ENCODE results near the gene ACAT1.
"Not testable (repeated sequence)": the region's sequence is repeated elsewhere in the genome, so short reads cannot be mapped to it uniquely, and the experiment has no call there.

ACAT1 gene

DNA sequence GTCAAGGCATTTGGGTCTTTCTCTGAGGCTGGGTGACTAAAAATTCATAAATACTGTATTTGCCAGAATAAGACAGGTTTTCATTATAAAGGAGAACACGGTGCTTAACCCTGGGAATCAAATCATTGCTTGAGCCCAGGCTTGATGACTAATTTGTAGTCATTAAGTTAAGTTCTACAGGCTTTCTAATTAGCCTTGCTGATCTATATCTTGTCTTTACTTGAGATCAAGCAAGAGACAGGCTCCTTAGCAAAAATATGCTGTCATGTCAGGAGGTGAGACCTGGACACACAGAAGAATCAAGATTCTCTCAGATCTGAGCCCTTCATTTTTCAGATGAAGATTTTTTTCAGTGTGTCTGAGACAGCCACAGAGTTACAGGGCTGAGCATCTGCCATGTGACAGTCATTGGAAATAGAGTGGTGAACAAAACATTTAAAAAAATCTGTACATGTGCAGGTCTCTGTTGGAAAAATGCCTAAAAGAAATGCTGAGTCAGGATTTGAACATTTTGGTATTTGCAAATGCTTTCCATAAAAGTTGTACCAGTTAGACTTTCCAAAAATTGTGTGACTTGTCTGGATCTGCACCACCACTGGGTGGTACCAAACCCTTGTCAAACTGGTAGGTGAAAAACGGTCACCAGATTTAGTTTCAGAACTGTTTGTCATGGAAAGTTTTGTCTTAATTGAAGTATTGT lies 14.6 kb downstream of the ACAT1 start:
- no peak for DNase-seq

DNA sequence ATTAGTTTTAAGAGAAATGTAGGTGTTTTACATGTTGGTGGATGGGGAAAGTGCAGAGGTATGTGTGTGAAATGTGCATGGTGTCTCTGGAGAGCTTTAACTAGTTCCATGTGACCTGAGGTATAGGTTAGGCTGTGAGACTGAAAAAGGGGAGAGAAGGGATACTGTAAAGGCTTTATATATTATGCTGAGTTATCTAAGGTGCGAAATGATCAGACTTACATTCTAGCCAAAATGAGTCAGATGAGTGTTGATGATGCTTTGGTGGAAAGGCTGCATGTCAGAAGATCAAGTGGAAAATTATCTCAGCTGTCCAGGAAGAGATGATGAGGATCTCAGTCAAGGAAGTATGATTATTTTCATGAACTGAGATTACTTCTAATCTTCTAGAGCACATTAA lies 15.8 kb downstream of the ACAT1 start:
- no peak for DNase-seq
- in situ Hi-C loops (cut with HindIII; ENCODE audit: low pct_ligation_motif_present, low pct_unique_long_range_greater_than_20kb, low sequenced_read_pairs) = no loop called here

More for the DNA sequence above, 14.6 kb downstream of the ACAT1 start:
- in situ Hi-C loops (cut with HindIII; ENCODE audit: low pct_ligation_motif_present, low pct_unique_long_range_greater_than_20kb, low sequenced_read_pairs) = no loop called here

DNA sequence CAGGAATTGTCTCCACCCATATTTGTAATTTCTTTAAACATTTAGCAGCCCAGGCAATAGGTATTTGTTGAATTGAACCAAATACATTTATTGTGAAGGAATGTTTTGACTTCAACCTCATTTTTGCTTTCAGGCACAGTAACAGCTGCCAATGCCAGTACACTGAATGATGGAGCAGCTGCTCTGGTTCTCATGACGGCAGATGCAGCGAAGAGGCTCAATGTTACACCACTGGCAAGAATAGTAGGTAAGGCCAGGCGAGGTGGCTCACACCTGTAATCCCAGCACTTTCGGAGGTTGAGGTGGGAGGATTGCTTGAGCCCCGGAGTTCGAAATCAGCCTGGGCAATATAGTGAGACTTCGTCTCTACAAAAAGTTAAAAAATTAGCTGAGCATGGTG lies 20.9 kb downstream of the ACAT1 start:
- in situ Hi-C loops (cut with HindIII; ENCODE audit: low pct_ligation_motif_present, low pct_unique_long_range_greater_than_20kb, low sequenced_read_pairs) = no loop called here
- DNase-seq = no peak

DNA sequence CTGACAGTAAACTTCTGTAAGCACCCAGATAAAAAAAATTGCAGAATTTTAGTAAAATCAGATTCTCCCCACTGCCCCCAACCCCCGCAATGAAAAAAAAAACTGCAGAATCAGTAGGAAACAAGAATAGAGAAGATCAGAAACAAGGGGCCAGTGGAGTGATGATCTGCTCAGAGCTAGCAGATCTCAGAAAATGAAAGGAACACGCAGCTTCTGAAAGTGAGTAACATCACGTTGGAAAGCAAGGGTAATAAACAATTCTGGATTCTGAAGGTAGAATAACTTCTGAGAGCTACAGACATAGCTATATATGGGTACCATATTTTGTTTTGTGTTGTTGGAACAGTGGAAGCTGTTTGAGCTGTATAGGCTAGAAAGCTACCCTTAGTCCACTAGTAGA lies 23.2 kb downstream of the ACAT1 start:
- in situ Hi-C loops (cut with HindIII; ENCODE audit: low pct_ligation_motif_present, low pct_unique_long_range_greater_than_20kb, low sequenced_read_pairs) = no loop called here
- no peak for DNase-seq

DNA sequence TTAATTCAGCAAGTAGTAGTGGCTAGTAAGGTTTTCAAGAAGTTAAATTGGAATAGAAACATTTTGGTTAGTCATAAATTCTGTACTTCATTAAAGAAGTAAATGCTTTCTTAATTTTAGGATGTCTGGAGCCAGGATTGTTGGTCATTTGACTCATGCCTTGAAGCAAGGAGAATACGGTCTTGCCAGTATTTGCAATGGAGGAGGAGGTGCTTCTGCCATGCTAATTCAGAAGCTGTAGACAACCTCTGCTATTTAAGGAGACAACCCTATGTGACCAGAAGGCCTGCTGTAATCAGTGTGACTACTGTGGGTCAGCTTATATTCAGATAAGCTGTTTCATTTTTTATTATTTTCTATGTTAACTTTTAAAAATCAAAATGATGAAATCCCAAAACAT lies 25.8 kb downstream of the ACAT1 start:
- no peak for DNase-seq
- in situ Hi-C loops (cut with HindIII; ENCODE audit: low pct_ligation_motif_present, low pct_unique_long_range_greater_than_20kb, low sequenced_read_pairs) = no loop called here

DNA sequence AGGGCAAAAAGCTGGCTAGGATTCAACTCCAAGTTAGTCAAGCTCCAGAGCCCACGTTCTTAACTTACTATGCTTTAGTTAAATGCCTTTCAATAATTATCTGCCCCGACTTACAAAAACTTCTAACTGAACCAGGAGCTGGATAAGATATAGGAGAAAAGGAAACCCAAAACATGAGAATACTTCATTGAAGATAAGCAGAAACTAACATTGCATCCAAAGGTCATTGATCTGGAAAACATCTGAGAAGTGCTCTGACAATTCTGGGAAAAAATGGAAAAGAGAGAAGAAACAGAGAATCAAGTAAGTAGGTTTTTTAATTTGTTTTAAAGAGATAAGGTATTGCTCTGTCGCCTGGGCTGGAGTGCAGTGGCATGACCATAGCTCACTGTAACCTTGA lies 27.2 kb downstream of the ACAT1 start:
- in situ Hi-C loops (cut with HindIII; ENCODE audit: low pct_ligation_motif_present, low pct_unique_long_range_greater_than_20kb, low sequenced_read_pairs) = no loop called here
- no peak for DNase-seq

DNA sequence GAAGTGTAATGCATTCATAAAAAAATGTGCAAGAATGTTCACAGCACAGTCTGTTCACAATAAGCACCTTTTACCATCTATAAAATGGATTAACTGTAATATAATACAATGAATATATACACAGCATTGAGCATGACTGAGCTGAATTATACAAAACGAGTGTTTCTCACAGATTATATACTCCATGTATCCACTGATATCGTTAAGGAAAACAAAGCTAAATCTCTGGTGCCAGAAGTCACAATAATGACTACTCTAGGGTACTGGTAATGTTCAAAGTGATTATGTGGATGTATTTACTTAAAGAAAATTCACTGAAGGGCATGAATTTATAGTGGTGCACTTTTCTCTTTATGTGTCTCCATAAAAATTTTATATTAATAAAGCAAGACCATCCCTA lies 33.2 kb downstream of the ACAT1 start:
- DNase-seq = no peak
- in situ Hi-C loops (cut with HindIII; ENCODE audit: low pct_ligation_motif_present, low pct_unique_long_range_greater_than_20kb, low sequenced_read_pairs) = no loop called here

DNA sequence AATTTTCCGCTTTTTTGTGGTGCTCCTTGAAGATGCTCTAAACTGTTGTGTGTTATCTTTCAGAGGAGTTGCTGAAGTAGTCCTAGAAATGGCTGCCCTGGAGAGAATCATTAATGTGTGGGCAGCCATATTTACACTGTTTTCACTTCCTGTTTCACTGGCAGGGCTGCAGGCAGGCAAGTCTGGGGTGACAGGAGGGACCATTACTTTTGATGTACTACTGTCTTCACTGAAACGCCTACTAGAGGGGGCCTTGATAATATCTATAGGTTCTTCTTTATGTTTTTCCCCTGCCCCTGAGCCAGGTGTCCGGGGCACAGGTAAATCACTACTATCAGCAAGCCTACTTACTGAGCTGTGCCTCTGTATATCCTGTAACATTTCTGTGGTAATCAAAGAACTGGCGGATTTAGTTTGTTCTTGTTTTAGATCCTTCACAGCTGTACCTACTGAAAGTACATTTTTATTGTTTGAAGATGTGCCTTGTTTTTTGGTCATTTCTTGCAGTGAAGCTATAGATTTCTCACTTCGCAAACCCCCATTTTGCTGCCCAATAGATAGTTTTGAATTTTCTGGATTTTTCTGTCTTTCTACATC lies 39.7 kb downstream of the ACAT1 start:
- DNase-seq = no peak
- in situ Hi-C loops (cut with HindIII; ENCODE audit: low pct_ligation_motif_present, low pct_unique_long_range_greater_than_20kb, low sequenced_read_pairs) = no loop called here

DNA sequence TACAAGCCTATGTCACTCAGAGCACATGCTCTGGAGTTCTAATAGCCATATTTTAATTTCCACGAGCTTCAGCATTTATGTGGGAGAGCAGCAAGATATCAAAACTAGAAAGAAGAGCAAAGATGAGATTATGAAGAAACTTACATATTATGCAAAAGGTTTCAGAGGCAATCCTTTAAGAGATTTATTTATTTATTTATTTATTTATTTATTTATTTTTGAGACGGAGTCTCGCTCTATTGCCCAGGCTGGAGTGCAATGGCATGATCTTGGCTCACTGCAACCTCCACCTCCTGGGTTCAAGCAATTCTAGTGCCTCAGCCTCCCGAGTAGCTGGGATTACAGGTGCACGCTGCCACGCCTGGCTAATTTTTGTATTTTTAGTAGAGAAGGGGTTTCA lies 41.5 kb downstream of the ACAT1 start:
- not testable (repeated sequence) for DNase-seq

DNA sequence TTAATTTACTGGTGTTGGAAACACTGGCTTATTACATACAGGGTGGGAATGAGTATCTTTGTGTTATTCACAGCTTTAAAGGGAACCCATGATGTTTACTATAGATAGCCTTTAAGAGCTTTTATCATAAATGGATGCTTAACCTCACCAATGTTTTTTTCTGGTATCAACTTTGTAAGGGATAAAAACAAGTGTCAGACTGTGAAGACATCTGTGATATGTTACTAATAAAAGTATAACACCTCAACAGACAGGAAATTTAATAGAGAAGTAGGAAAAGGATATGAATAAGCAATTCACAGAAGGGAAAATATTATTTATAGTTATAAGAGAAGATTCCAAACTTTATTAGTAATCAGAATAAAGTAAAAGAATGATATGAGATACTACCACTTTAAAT lies 46.3 kb downstream of the ACAT1 start:
- DNase-seq = no peak
- in situ Hi-C loops (cut with HindIII; ENCODE audit: low pct_ligation_motif_present, low pct_unique_long_range_greater_than_20kb, low sequenced_read_pairs) = no loop called here

More for the DNA sequence above, 41.5 kb downstream of the ACAT1 start:
- in situ Hi-C loops (cut with HindIII; ENCODE audit: low pct_ligation_motif_present, low pct_unique_long_range_greater_than_20kb, low sequenced_read_pairs) = not testable (repeated sequence)

DNA sequence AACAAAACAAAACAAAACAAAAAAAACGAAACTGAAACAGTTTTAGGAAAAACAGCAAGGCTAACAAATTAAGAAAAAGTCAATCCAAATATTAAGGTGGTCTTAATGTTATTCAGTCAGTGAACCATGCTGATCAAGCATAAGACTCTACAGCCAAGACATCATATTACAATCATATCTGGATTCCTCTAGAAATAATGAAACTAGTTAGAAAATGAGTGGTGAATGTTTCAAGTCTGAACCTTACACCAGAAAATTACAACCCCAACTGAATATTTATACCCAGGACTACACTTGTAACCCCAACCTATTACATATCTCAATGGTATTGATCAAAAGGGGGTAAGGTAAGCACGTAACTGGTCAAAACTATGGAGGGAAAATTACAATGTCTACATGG lies 48.8 kb downstream of the ACAT1 start:
- no peak for DNase-seq
- in situ Hi-C loops (cut with HindIII; ENCODE audit: low pct_ligation_motif_present, low pct_unique_long_range_greater_than_20kb, low sequenced_read_pairs) = no loop called here

DNA sequence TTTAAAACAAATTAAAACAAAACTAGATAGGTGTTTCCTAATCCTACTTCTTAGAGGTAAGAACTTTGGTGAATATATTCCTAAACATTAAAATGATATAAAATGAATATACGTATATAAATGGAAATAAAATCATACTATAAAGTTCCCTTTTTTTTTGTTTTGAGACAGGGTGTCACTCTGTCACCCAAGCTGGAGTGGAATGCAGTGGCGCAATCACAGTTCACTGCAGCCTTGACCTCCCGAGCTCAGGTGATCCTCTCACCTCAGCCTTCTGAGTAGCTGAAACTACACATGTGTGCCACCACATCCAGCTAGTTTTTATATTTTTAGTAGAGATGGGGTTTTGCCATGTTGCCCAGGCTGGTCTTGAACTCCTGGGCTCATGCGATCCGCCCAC lies 56.2 kb downstream of the ACAT1 start:
- no peak for DNase-seq
- in situ Hi-C loops (cut with HindIII; ENCODE audit: low pct_ligation_motif_present, low pct_unique_long_range_greater_than_20kb, low sequenced_read_pairs) = no loop called here

DNA sequence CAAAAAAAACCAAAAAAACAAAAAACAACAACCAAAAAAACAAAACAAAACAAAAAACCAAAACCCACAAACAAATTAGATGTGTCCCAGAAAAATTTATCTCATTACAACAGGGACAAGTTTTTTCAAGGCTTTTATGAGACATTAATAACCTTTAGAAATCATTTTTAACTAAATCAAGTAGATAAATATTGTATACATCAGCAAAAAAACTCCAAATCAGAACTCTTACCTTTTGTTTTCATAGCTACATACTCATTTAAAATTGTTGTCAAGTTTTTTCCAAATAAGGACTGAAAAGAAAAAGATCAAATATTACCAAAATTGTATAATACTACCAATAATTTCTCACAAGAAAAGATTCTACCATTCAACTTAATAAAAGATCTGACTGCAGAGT lies 72.4 kb downstream of the ACAT1 start:
- in situ Hi-C loops (cut with HindIII; ENCODE audit: low pct_ligation_motif_present, low pct_unique_long_range_greater_than_20kb, low sequenced_read_pairs) = no loop called here
- no peak for DNase-seq

DNA sequence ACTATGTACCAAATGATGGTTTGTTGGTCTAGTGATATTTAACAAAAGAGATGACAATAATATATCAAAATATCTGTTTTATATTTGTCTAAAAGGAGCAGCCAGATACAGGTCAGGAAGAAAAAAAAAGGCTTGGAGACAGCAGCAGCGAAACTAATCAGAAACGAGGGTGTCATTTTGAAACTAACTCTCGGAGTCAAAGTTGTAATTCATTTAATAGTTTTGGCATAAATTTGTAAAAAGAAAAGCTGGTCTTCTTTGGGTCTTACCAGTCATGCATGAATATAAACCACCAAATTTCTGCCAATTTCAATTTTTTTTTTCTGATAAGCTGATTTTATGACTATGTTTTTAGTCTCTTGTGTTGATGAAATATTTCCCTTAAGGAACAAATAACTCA lies 75.5 kb downstream of the ACAT1 start:
- in situ Hi-C loops (cut with HindIII; ENCODE audit: low pct_ligation_motif_present, low pct_unique_long_range_greater_than_20kb, low sequenced_read_pairs) = no loop called here

More for the DNA sequence above, 75.5 kb downstream of the ACAT1 start:
- DNase-seq = no peak

All from ACHN (cell line).